GM19438 (cell line): Measurements from ENCODE around the gene RBM33.

Experiments used
- ATAC-seq: cut with Tn5 transposase; IDR thresholded peaks from one replicate; pipeline ENCODE4 v1.9.1; 2021; ENCODE audit warnings: low read depth; ENCODE audit not compliant: unreplicated experiment

RBM33 gene

GRCh38 chr7:155625557-155625956, 18.9 kb upstream of the RBM33 start:
- no peak for ATAC-seq

GRCh38 chr7:155629171-155629570, 15.3 kb upstream of the RBM33 start:
- ATAC-seq: no peak

- no peak for ATAC-seq
Observed at GRCh38 chr7:155631155-155631554, 13.3 kb upstream of the RBM33 start.

- no peak for ATAC-seq
Observed at GRCh38 chr7:155635817-155636216, 8.6 kb upstream of the RBM33 start.

- no peak for ATAC-seq
Observed at GRCh38 chr7:155637155-155637554, 7.3 kb upstream of the RBM33 start.

- no peak for ATAC-seq
Observed at GRCh38 chr7:155638366-155638765, 6.1 kb upstream of the RBM33 start.

- no peak for ATAC-seq
Observed at GRCh38 chr7:155639958-155640520, 4.4 kb upstream of the RBM33 start.

GRCh38 chr7:155640629-155641028, 3.8 kb upstream of the RBM33 start:
- ATAC-seq: no peak

- ATAC-seq: no peak
Observed at GRCh38 chr7:155643804-155644177, 670 bp upstream of the RBM33 start.

- ATAC-seq: peak; percentile 33
Observed at GRCh38 chr7:155644971-155645509, 579 bp downstream of the RBM33 start.

- no peak for ATAC-seq
Observed at GRCh38 chr7:155645662-155646061, 1.2 kb downstream of the RBM33 start.

GRCh38 chr7:155646669-155647068, 2.2 kb downstream of the RBM33 start:
- ATAC-seq: no peak

GRCh38 chr7:155647302-155647701, 2.8 kb downstream of the RBM33 start:
- ATAC-seq: no peak

GRCh38 chr7:155647734-155648133, 3.3 kb downstream of the RBM33 start:
- ATAC-seq: no peak

GRCh38 chr7:155648752-155649339, 4.4 kb downstream of the RBM33 start:
- ATAC-seq: no peak

- ATAC-seq: no peak
Observed at GRCh38 chr7:155649588-155649987, 5.1 kb downstream of the RBM33 start.

- no peak for ATAC-seq
Observed at GRCh38 chr7:155652156-155653114, 8.0 kb downstream of the RBM33 start.

- ATAC-seq: no peak
Observed at GRCh38 chr7:155653803-155654202, 9.3 kb downstream of the RBM33 start.

GRCh38 chr7:155656891-155657290, 12.4 kb downstream of the RBM33 start:
- no peak for ATAC-seq

GRCh38 chr7:155660059-155660757, 15.7 kb downstream of the RBM33 start:
- ATAC-seq: peak; percentile 70

- peak; percentile 52 for ATAC-seq
Observed at GRCh38 chr7:155660758-155661093, 16.3 kb downstream of the RBM33 start.
